Measurements from ENCODE around the gene HPCAL4.

- TF ChIP-seq TARDBP (IDR thresholded peaks at IDR 0.05; ENCODE audit: borderline replicate concordance) (no peak), ZZZ3 (IDR thresholded peaks at IDR 0.05; ENCODE audit: control insufficient read depth, insufficient read length, low read depth) (no peak), CTCF (IDR thresholded peaks at IDR 0.05 in 2 of 3, conservative IDR thresholded peaks at IDR 0.05 in 1 of 3; ENCODE audit: control insufficient read depth in 2 of 3, extremely low read depth in 1 of 3, insufficient read depth in 1 of 3, low read depth in 3 of 3, low read length in 3 of 3) (no peak)
These were observed 13.6 kb downstream of the HPCAL4 start for GRCh38 chr1:39677645-39678044.

Measured in GM12878 (cell line).